Mesenchymal stem cell (in vitro differentiated cells and primary cell): ENCODE data around the gene NUFIP1.

ENCODE experiments used
- DNase-seq: peaks from one replicate; pipeline ENCODE4 v3.0.0-alpha.2; 2013
- H2AFZ ChIP-seq: one replicate; pipeline ENCODE4 v1.6.1; 2013; ENCODE audit warnings: low read depth, mild to moderate bottlenecking, control low read depth, inconsistent platforms, low read length, moderate library complexity
- H2AK5ac ChIP-seq: 2 replicates; pipeline ENCODE4 v1.6.1; 2013; ENCODE audit warnings: low read length, moderate library complexity, mild to moderate bottlenecking, inconsistent platforms; ENCODE audit not compliant: severe bottlenecking
- H2BK120ac ChIP-seq: one replicate; pipeline ENCODE4 v1.6.1; 2013; ENCODE audit warnings: low read depth, mild to moderate bottlenecking, inconsistent platforms, low read length, moderate library complexity
- H2BK12ac ChIP-seq, 2 experiments: one replicate each; pipeline ENCODE4 v1.6.1; 2013; ENCODE audit warnings: inconsistent platforms in 2 of 2, low read length in 2 of 2, mild to moderate bottlenecking in 2 of 2, moderate library complexity in 2 of 2, control low read depth in 1 of 2
- H2BK15ac ChIP-seq: one replicate; pipeline ENCODE4 v1.6.1; 2013; ENCODE audit warnings: mild to moderate bottlenecking, low read depth, inconsistent platforms; ENCODE audit not compliant: poor library complexity, severe bottlenecking
- H2BK5ac ChIP-seq: 2 replicates; pipeline ENCODE4 v1.6.1; 2013; ENCODE audit warnings: low read depth, mild to moderate bottlenecking, low read length, control low read depth, inconsistent platforms; ENCODE audit not compliant: poor library complexity, severe bottlenecking
- H3K14ac ChIP-seq, 2 experiments: one replicate each; pipeline ENCODE4 v1.6.1; 2013; ENCODE audit warnings: inconsistent platforms in 2 of 2, low read length in 2 of 2, control low read depth in 1 of 2, mild to moderate bottlenecking in 1 of 2, moderate library complexity in 1 of 2
- H3K18ac ChIP-seq, 2 experiments: one replicate each; pipeline ENCODE4 v1.6.1; 2013; ENCODE audit warnings: inconsistent platforms in 2 of 2, low read length in 2 of 2, control low read depth in 1 of 2, low read depth in 1 of 2, mild to moderate bottlenecking in 1 of 2
- H3K23ac ChIP-seq, 2 experiments: one replicate each; pipeline ENCODE4 v1.6.1; 2013; ENCODE audit warnings: inconsistent platforms in 2 of 2, low read length in 2 of 2, mild to moderate bottlenecking in 2 of 2, moderate library complexity in 2 of 2, control low read depth in 1 of 2
- H3K27ac ChIP-seq: 2 replicates; pipeline ENCODE4 v1.5.1; 2013; ENCODE audit warnings: mild to moderate bottlenecking, moderate library complexity, low read length, control low read depth, inconsistent platforms; ENCODE audit not compliant: poor library complexity, severe bottlenecking
- H3K27me3 ChIP-seq, 2 experiments: 2 replicates each; pipeline versions ENCODE4 v1.6.1 to v1.7.0; 2013; ENCODE audit warnings: low read length in 2 of 2, mild to moderate bottlenecking in 2 of 2, moderate library complexity in 2 of 2, control low read depth in 1 of 2, inconsistent platforms in 1 of 2; ENCODE audit not compliant: control insufficient read depth in 1 of 2, insufficient read depth in 1 of 2
- H3K36me3 ChIP-seq, 2 experiments: 2 replicates each; pipeline versions ENCODE4 v1.6.1 to v1.7.0; 2013; ENCODE audit warnings: low read length in 2 of 2, control low read depth in 1 of 2, inconsistent platforms in 1 of 2, low read depth in 1 of 2, mild to moderate bottlenecking in 1 of 2; ENCODE audit not compliant: insufficient read depth in 2 of 2, control insufficient read depth in 1 of 2
- H3K4ac ChIP-seq, 2 experiments: one replicate each; pipeline ENCODE4 v1.6.1; 2013; ENCODE audit warnings: inconsistent platforms in 2 of 2, low read length in 2 of 2, mild to moderate bottlenecking in 2 of 2, moderate library complexity in 2 of 2, control low read depth in 1 of 2, low read depth in 1 of 2
- H3K4me1 ChIP-seq: 2 replicates; pipeline ENCODE4 v1.6.1; 2013; ENCODE audit warnings: low read depth, low read length, control low read depth; ENCODE audit not compliant: control insufficient read depth, insufficient read depth
- H3K4me2 ChIP-seq: 2 replicates; pipeline ENCODE4 v1.6.1; 2013; ENCODE audit warnings: low read length, mild to moderate bottlenecking, inconsistent platforms; ENCODE audit not compliant: poor library complexity, severe bottlenecking
- H3K4me3 ChIP-seq, 2 experiments: 2 replicates each; pipeline versions ENCODE4 v1.5.1 to v1.7.0; 2013; ENCODE audit warnings: low read length in 2 of 2, mild to moderate bottlenecking in 2 of 2, control low read depth in 1 of 2, low read depth in 1 of 2; ENCODE audit not compliant: insufficient read depth in 1 of 2
- H3K79me1 ChIP-seq: replicated peaks from 2 replicates; pipeline ENCODE4 v1.6.1; 2013; ENCODE audit warnings: mild to moderate bottlenecking, control low read depth, low read length, inconsistent platforms; ENCODE audit not compliant: poor library complexity, severe bottlenecking
- H3K9ac ChIP-seq: 2 replicates; pipeline ENCODE4 v1.7.0; 2013; ENCODE audit warnings: mild to moderate bottlenecking, low read length, moderate library complexity
- H3K9me3 ChIP-seq: 2 replicates; pipeline ENCODE4 v1.7.0; 2013; ENCODE audit warnings: mild to moderate bottlenecking, low read length; ENCODE audit not compliant: control insufficient read depth
- H4K8ac ChIP-seq: one replicate; pipeline ENCODE4 v1.6.1; 2013; ENCODE audit warnings: inconsistent platforms, mild to moderate bottlenecking, low read length, moderate library complexity
- H4K91ac ChIP-seq: one replicate; pipeline ENCODE4 v1.6.1; 2013; ENCODE audit warnings: mild to moderate bottlenecking, low read length, inconsistent platforms
- WGBS: methylation state at CpG from one replicate; pipeline ENCODE4 v1.1.7; 2013; ENCODE audit warnings: mixed read lengths; 5-methylcytosine and 5-hydroxymethylcytosine counted together

The NUFIP1 gene

GRCh38 chr13:44921931-44922758 lies 67.1 kb downstream of the NUFIP1 start:
- Histone ChIP-seq H4K8ac (peak overlapping the region; percentile 38), H3K9me3 (no peaks in the 10 kb centered on the region), H3K27me3 (peaks cover 0 to 7% of the 10 kb centered on the region in 2 experiments), H4K91ac (no peak overlapping the region), H3K36me3 (no peaks in the 10 kb centered on the region), H3K4me2 (no peak overlapping the region), H2BK120ac (no peak overlapping the region), H3K27ac (peak overlapping the region; percentile 56), H2BK12ac (peak overlapping the region; percentile 10 to 73), H3K14ac (no peak overlapping the region), H3K79me1 (no peaks in the 10 kb centered on the region), H3K9ac (peak overlapping the region; percentile 73), H2AK5ac (peak overlapping the region; percentile 49), H3K23ac (no peak overlapping the region), H3K4ac (peak overlapping the region in 1 of 2 experiments; percentile 35), H3K4me3 (no peak overlapping the region), H2BK5ac (no peak overlapping the region), H3K18ac (peak overlapping the region in 1 of 2 experiments; percentile 48), H2AFZ (no peak overlapping the region), H3K4me1 (peaks cover 9% of the 10 kb centered on the region), H2BK15ac (no peak overlapping the region)
- DNase-seq: peak; percentile 97
- 0% methylated on average over 2 of the region's 2 CpGs for WGBS

- H3K4me1 ChIP-seq: peaks cover 9% of the 10 kb centered on the region
- peak overlapping the region; percentile 14 to 92 for H3K18ac ChIP-seq
- no peaks in the 10 kb centered on the region for H3K36me3 ChIP-seq
- peaks cover 0 to 7% of the 10 kb centered on the region in 2 experiments for H3K27me3 ChIP-seq
- peak overlapping the region in 1 of 2 experiments; percentile 96 for H3K14ac ChIP-seq
- H3K79me1 ChIP-seq: no peaks in the 10 kb centered on the region
- H3K4me2 ChIP-seq: no peak overlapping the region
- peak overlapping the region; percentile 94 for H4K91ac ChIP-seq
- no peak for DNase-seq
- H4K8ac ChIP-seq: peak overlapping the region; percentile 79
- H3K23ac ChIP-seq: peak overlapping the region in 1 of 2 experiments; percentile 85
- no peak overlapping the region for H2BK15ac ChIP-seq
- no peak overlapping the region for H2AFZ ChIP-seq
- H2AK5ac ChIP-seq: peak overlapping the region; percentile 88
- H3K9me3 ChIP-seq: no peaks in the 10 kb centered on the region
- peak overlapping the region; percentile 78 for H2BK120ac ChIP-seq
- WGBS: 76% methylated on average over 11 of the region's 11 CpGs
- no peak overlapping the region for H3K4me3 ChIP-seq
- H2BK5ac ChIP-seq: no peak overlapping the region
- H3K9ac ChIP-seq: peak overlapping the region; percentile 73
- H3K27ac ChIP-seq: no peak overlapping the region
- peak overlapping the region; percentile 82 to 93 for H2BK12ac ChIP-seq
- peak overlapping the region; percentile 62 to 87 for H3K4ac ChIP-seq
Observed at GRCh38 chr13:44921246-44921877, 67.9 kb downstream of the NUFIP1 start.

GRCh38 chr13:44920013-44920412 lies 69.3 kb downstream of the NUFIP1 start:
- DNase-seq: no peak
- H2AK5ac ChIP-seq: peak overlapping the region; percentile 94
- H4K91ac ChIP-seq: no peak overlapping the region
- H3K4me1 ChIP-seq: peaks cover 9% of the 10 kb centered on the region
- no peaks in the 10 kb centered on the region for H3K36me3 ChIP-seq
- H2BK120ac ChIP-seq: no peak overlapping the region
- H2AFZ ChIP-seq: no peak overlapping the region
- no peak overlapping the region for H4K8ac ChIP-seq
- H3K9ac ChIP-seq: no peak overlapping the region
- peak overlapping the region in 1 of 2 experiments; percentile 67 for H3K23ac ChIP-seq
- 98% methylated on average over 3 of the region's 3 CpGs for WGBS
- H3K4me3 ChIP-seq: no peak overlapping the region
- peaks cover 0 to 4% of the 10 kb centered on the region in 2 experiments for H3K27me3 ChIP-seq
- peak overlapping the region; percentile 25 to 38 for H2BK12ac ChIP-seq
- peak overlapping the region in 1 of 2 experiments; percentile 37 for H3K18ac ChIP-seq
- H3K27ac ChIP-seq: no peak overlapping the region
- H2BK15ac ChIP-seq: peak overlapping the region; percentile 38
- H3K9me3 ChIP-seq: no peaks in the 10 kb centered on the region
- no peak overlapping the region for H2BK5ac ChIP-seq
- H3K4ac ChIP-seq: no peak overlapping the region
- no peak overlapping the region for H3K4me2 ChIP-seq
- H3K14ac ChIP-seq: no peak overlapping the region
- no peaks in the 10 kb centered on the region for H3K79me1 ChIP-seq
